Mucosa of stomach (tissue), 1 donor: ENCODE data around the gene KLHL29.

ENCODE experiments used
- H3K27me3 ChIP-seq: one replicate; pipeline ENCODE4 v1.7.0; 2013; ENCODE audit warnings: mild to moderate bottlenecking, low read length; ENCODE audit not compliant: control insufficient read depth, insufficient read depth
- H3K36me3 ChIP-seq: one replicate; pipeline ENCODE4 v1.7.0; 2013; ENCODE audit warnings: low read length; ENCODE audit not compliant: control insufficient read depth, insufficient read depth
- H3K4me1 ChIP-seq: one replicate; pipeline ENCODE4 v1.7.0; 2013; ENCODE audit warnings: mild to moderate bottlenecking, low read length; ENCODE audit not compliant: control insufficient read depth, insufficient read depth
- H3K4me3 ChIP-seq: one replicate; pipeline ENCODE4 v1.7.0; 2013; ENCODE audit warnings: low read length
- H3K9ac ChIP-seq: one replicate; pipeline ENCODE4 v1.7.0; 2013; ENCODE audit warnings: mild to moderate bottlenecking, low read length, moderate library complexity
- H3K9me3 ChIP-seq: one replicate; pipeline ENCODE4 v1.7.0; 2013; ENCODE audit warnings: mild to moderate bottlenecking, low read length, moderate library complexity; ENCODE audit not compliant: control insufficient read depth
- donor health status: Pancreatic carcinoma.

The KLHL29 gene

GRCh38 chr2:23695214-23695889 lies 310.4 kb downstream of the KLHL29 start:
- Histone ChIP-seq H3K9me3 (no peaks in the 10 kb centered on the region), H3K4me3 (no peak overlapping the region), H3K36me3 (no peaks in the 10 kb centered on the region), H3K27me3 (no peaks in the 10 kb centered on the region), H3K9ac (no peak overlapping the region), H3K4me1 (no peaks in the 10 kb centered on the region)

- Histone ChIP-seq H3K4me3 (no peak overlapping the region), H3K9ac (no peak overlapping the region), H3K36me3 (no peaks in the 10 kb centered on the region), H3K9me3 (no peaks in the 10 kb centered on the region), H3K4me1 (no peaks in the 10 kb centered on the region), H3K27me3 (no peaks in the 10 kb centered on the region)
Observed at GRCh38 chr2:23695890-23696751, 311.1 kb downstream of the KLHL29 start.

DNA sequence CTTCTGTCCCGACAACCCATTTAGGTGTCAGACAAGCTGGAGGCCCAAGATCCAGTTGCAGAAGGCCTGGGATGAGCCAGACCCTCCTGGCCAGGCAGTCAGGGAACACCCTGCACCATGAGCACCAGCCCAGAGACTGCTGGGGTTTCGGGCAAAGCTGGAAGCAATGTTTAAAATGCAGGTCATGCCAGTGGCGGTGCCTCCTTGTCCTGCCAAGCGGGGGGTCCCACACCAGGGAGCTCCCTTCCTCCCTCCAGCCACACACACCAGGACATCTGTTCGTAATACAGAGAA lies 311.7 kb downstream of the KLHL29 start:
- Histone ChIP-seq H3K27me3 (no peaks in the 10 kb centered on the region), H3K4me3 (no peak overlapping the region), H3K9me3 (no peaks in the 10 kb centered on the region), H3K9ac (no peak overlapping the region), H3K36me3 (no peaks in the 10 kb centered on the region), H3K4me1 (no peaks in the 10 kb centered on the region)

- Histone ChIP-seq H3K36me3 (no peaks in the 10 kb centered on the region), H3K9ac (no peak overlapping the region), H3K4me1 (no peaks in the 10 kb centered on the region), H3K9me3 (no peaks in the 10 kb centered on the region), H3K4me3 (no peak overlapping the region), H3K27me3 (no peaks in the 10 kb centered on the region)
Observed at GRCh38 chr2:23697256-23698075, 312.5 kb downstream of the KLHL29 start.

DNA sequence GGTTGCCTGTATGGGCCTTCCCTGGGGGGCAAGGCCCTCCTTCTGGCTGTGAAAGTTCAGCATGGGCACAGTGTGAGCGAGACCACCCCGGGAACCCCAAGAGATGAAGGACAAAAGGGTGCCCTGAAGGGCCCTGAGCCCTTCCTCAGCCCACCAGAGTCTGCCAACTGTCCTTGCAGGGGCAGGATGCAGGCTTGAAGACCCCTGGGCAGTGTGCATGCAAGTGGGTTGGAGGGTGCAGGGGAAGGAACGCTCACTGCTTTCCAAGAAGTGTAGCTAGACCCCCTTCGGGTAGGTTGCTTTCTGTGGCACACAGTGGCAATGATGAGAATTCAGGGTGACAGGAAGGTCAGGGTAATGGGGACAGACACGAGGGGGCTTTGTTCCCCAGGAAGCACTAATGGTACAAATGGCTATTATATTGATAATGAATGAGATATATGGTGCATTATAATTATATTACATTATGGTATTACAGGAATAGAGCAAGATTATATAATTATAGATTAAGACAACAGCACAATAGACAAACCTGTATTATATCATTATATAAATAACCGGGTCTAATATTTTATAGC lies 313.2 kb downstream of the KLHL29 start:
- no peak overlapping the region for H3K9ac ChIP-seq
- H3K36me3 ChIP-seq: no peaks in the 10 kb centered on the region
- no peak overlapping the region for H3K4me3 ChIP-seq

GRCh38 chr2:23698721-23699579 lies 314.0 kb downstream of the KLHL29 start:
- Histone ChIP-seq H3K27me3 (no peaks in the 10 kb centered on the region), H3K36me3 (no peaks in the 10 kb centered on the region), H3K4me1 (no peaks in the 10 kb centered on the region), H3K9me3 (no peaks in the 10 kb centered on the region), H3K4me3 (no peak overlapping the region), H3K9ac (no peak overlapping the region)

More for the DNA sequence above, 313.2 kb downstream of the KLHL29 start:
- Histone ChIP-seq H3K27me3 (no peaks in the 10 kb centered on the region), H3K4me1 (no peaks in the 10 kb centered on the region), H3K9me3 (no peaks in the 10 kb centered on the region)

DNA sequence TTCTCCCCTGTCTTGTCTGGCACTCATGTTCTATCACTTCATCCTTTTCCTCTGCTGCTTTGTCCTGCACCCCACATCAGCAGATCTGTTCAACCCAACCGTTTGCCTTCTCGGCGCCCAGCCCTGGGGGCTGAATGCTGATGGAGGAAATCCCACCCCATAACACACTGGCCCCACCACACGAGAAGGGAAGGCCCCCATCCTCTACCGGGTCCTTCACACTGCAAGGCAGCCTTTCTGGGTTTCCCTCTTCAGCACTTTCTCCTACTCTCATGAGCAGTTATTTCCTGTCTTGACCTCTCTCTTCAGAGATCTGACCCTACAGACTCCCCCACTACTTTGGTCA lies 314.6 kb downstream of the KLHL29 start:
- no peaks in the 10 kb centered on the region for H3K4me1 ChIP-seq
- H3K4me3 ChIP-seq: no peak overlapping the region
- no peaks in the 10 kb centered on the region for H3K27me3 ChIP-seq
- no peaks in the 10 kb centered on the region for H3K36me3 ChIP-seq
- H3K9me3 ChIP-seq: no peaks in the 10 kb centered on the region
- H3K9ac ChIP-seq: no peak overlapping the region

- no peaks in the 10 kb centered on the region for H3K36me3 ChIP-seq
- no peak overlapping the region for H3K4me3 ChIP-seq
Observed at GRCh38 chr2:23700627-23701026, 315.6 kb downstream of the KLHL29 start.

DNA sequence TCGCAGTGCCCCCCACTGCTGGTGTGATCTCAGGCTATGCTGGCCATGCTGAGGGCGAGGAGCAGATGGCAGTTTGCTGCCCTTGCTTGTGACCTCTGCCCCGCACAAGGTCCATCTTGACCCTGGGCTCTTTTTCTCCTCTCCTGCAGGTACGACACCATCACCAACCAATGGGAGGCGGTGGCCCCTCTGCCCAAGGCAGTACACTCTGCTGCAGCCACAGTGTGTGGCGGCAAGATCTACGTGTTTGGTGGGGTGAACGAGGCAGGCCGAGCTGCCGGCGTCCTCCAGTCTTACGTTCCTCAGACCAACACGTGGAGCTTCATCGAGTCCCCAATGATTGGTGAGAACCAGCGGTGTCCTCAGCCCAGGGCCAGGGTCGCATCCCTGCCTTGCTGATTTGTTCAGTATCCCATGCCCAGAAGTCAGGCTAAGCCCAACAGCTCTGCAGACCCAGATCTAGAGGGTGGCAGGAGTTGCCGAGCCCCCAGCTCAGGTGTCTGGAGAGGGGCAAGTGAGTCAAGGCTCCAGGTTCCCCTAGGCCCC lies 318.1 kb downstream of the KLHL29 start:
- Histone ChIP-seq H3K36me3 (no peaks in the 10 kb centered on the region), H3K4me1 (no peaks in the 10 kb centered on the region), H3K9me3 (no peaks in the 10 kb centered on the region), H3K27me3 (no peaks in the 10 kb centered on the region), H3K9ac (no peak overlapping the region), H3K4me3 (no peak overlapping the region)

More at GRCh38 chr2:23700627-23701026, 315.6 kb downstream of the KLHL29 start:
- Histone ChIP-seq H3K9ac (no peak overlapping the region), H3K27me3 (no peaks in the 10 kb centered on the region), H3K9me3 (no peaks in the 10 kb centered on the region), H3K4me1 (no peaks in the 10 kb centered on the region)

- no peaks in the 10 kb centered on the region for H3K4me1 ChIP-seq
- H3K9ac ChIP-seq: no peak overlapping the region
- H3K4me3 ChIP-seq: no peak overlapping the region
- H3K9me3 ChIP-seq: no peaks in the 10 kb centered on the region
- no peaks in the 10 kb centered on the region for H3K36me3 ChIP-seq
- H3K27me3 ChIP-seq: no peaks in the 10 kb centered on the region
Observed at GRCh38 chr2:23703583-23704385, 318.8 kb downstream of the KLHL29 start.
